Cardiac fibroblast (primary cell): ENCODE measurements around the gene COL9A3.
A peak's percentile ranks its signal among the peaks of the same experiment; 100 is the strongest.

ENCODE experiments used
- DNase-seq, 2 donors: peaks; one replicate each; pipeline versions ENCODE4 v3.0.0 to v3.0.0-alpha.2; 2010; ENCODE audit warnings: low read depth in 2 of 2
- H3K4me3 ChIP-seq, 2 donors: replicated peaks in 1 of 2; 1 replicate in 1 of 2; 2 replicates in 1 of 2; pipeline ENCODE4 v1.5.1; 2011; ENCODE audit warnings: low read depth in 2 of 2, low read length in 2 of 2, mild to moderate bottlenecking in 2 of 2, moderate library complexity in 1 of 2
- CTCF ChIP-seq: IDR thresholded peaks from one replicate; pipeline ENCODE4 v1.5.1; 2011; ENCODE audit warnings: low read depth, mild to moderate bottlenecking, low read length, inconsistent platforms

Gene COL9A3

GRCh38 chr20:62779417-62779685 is 37.5 kb upstream of the COL9A3 start:
- no peak for TF ChIP-seq CTCF
- H3K4me3 ChIP-seq, result no peak overlapping the region
- no peak for DNase-seq

GRCh38 chr20:62780204-62780603 is 36.6 kb upstream of the COL9A3 start:
- no peak for TF ChIP-seq CTCF
- H3K4me3 ChIP-seq, result no peak overlapping the region
- DNase-seq, result no peak

- H3K4me3 ChIP-seq, result no peak overlapping the region
- no peak for DNase-seq
- TF ChIP-seq CTCF, result no peak
These were observed 36.2 kb upstream of the COL9A3 start for GRCh38 chr20:62780696-62781095.

- TF ChIP-seq CTCF, result peak; percentile 52
- H3K4me3 ChIP-seq, result no peak overlapping the region
- DNase-seq, result peak in 1 of 2 donors; percentile 44
These were observed 34.5 kb upstream of the COL9A3 start for GRCh38 chr20:62782149-62782892.

- no peak for TF ChIP-seq CTCF
- peak; percentile 8 to 52 for DNase-seq
- no peak overlapping the region for H3K4me3 ChIP-seq
These were observed 34.0 kb upstream of the COL9A3 start for GRCh38 chr20:62782893-62783278.

GRCh38 chr20:62784497-62784896 is 32.4 kb upstream of the COL9A3 start:
- TF ChIP-seq CTCF, result no peak
- no peak overlapping the region for H3K4me3 ChIP-seq
- no peak for DNase-seq

- TF ChIP-seq CTCF, result no peak
- no peak overlapping the region for H3K4me3 ChIP-seq
- no peak for DNase-seq
These were observed 31.5 kb upstream of the COL9A3 start for GRCh38 chr20:62785393-62785792.
